ENCODE measurements around the gene EPS15.
"Not testable (repeated sequence)": the region's sequence is repeated elsewhere in the genome, so short reads cannot be mapped to it uniquely, and the experiment has no call there.

The EPS15 gene

GRCh38 chr1:51392241-51392640, 126.8 kb downstream of the EPS15 start:
- in situ Hi-C loops (cut with MboI; ENCODE audit: low sequenced_read_pairs): no loop called here

- in situ Hi-C loops (cut with MboI; ENCODE audit: low sequenced_read_pairs): not testable (repeated sequence)
These were observed 128.4 kb downstream of the EPS15 start for GRCh38 chr1:51390641-51391040.

DNA sequence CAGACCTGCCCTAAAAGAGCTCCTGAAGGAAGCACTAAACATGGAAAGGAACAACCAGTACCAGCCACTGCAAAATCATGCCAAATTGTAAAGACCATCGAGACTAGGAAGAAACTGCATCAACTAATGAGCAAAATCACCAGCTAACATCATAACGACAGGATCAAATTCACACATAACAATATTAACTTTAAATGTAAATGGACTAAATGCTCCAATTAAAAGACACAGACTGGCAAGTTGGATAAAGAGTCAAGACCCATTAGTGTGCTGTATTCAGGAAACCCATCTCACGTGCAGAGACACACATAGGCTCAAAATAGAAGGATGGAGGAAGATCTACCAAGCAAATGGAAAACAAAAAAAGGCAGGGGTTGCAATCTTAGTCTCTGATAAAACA, 131.8 kb downstream of the EPS15 start:
- in situ Hi-C loops (cut with MboI; ENCODE audit: low sequenced_read_pairs): not testable (repeated sequence)

GRCh38 chr1:51386259-51386658, 132.8 kb downstream of the EPS15 start:
- in situ Hi-C loops (cut with MboI; ENCODE audit: low sequenced_read_pairs): not testable (repeated sequence)

- in situ Hi-C loops (cut with MboI; ENCODE audit: low sequenced_read_pairs): no loop called here
These were observed 133.3 kb downstream of the EPS15 start for GRCh38 chr1:51385776-51386175.

GRCh38 chr1:51381964-51382363, 137.1 kb downstream of the EPS15 start:
- in situ Hi-C loops (cut with MboI; ENCODE audit: low sequenced_read_pairs): no loop called here

GRCh38 chr1:51380936-51381335, 138.1 kb downstream of the EPS15 start:
- in situ Hi-C loops (cut with MboI; ENCODE audit: low sequenced_read_pairs): no loop called here

DNA sequence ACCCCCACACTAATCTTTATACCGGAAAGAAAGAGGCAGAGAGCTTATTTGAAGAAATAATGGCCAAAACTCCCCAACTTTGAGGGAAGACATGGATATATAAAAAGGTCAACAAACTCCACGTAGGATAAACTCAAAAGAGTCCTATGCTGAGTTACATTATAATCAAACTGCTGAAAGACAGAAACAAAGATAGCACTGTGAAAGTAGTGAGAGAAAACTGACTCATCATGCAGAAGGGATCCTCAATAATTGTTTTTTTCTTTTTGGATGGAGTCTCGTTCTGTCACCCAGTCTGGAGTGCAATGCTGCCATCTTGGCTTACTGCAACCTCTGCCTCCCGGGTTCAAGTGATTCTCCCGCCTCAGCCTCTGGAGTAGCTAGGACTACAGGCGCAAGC, 140.2 kb downstream of the EPS15 start:
- in situ Hi-C loops (cut with MboI; ENCODE audit: low sequenced_read_pairs): no loop called here

DNA sequence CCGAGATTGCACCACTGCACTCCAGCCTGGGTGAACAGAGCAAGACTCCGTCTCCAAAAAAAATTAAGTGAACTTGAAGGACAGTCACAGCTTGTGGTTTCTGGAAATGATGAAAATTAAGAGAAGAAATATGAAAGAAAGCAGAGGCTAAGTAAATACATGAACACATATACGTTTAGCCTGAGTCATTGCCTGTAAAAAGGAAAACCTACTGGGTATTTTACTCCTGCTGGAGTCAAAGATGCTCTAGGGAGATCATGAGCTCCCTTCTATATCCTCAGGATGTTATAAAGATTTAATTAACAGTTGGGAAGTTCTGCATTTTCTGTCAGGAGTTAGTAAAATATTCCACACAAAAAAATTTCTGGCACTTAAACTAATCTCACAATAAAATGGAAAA, 145.2 kb downstream of the EPS15 start:
- in situ Hi-C loops (cut with MboI; ENCODE audit: low sequenced_read_pairs): no loop called here

DNA sequence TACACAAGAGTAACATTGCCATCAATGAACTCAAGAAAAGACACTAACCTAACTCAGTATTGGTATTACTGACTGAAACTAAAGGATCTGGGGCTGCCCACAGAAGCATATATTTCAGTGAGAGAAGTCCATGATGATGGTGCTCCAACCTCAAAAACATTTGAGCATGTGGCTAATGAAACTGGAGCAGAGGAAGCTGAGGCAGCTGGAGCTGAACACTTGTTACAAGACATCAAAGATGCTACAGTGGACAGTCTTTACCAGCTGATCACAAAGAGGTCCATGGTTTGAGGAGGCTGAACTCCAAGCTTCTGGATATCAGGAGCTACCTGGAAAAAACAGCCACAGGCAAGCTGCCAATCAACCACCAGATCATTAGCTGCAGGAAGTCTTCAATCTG, 146.5 kb downstream of the EPS15 start:
- in situ Hi-C loops (cut with MboI; ENCODE audit: low sequenced_read_pairs): no loop called here

- in situ Hi-C loops (cut with MboI; ENCODE audit: low sequenced_read_pairs): no loop called here
These were observed 149.9 kb downstream of the EPS15 start for GRCh38 chr1:51369171-51369570.

DNA sequence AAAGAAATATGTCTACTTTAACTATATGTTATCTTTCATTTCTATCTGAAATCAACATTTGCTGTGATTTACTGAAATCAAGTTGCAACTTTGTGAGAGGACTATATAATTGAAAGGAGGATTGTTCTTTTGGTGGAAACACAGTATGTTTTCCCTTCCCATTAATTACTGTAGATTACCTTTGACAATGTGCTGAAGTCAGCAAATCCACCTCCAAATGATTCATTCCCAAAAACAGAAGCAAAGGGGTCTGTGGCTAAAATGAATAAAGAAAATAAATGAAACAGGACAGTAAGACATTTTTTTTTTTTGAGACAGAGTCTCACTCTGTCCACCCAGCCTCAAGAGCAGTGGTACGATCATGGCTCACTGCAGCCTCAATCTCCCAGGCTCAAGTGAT, 153.3 kb downstream of the EPS15 start:
- in situ Hi-C loops (cut with MboI; ENCODE audit: low sequenced_read_pairs): no loop called here

DNA sequence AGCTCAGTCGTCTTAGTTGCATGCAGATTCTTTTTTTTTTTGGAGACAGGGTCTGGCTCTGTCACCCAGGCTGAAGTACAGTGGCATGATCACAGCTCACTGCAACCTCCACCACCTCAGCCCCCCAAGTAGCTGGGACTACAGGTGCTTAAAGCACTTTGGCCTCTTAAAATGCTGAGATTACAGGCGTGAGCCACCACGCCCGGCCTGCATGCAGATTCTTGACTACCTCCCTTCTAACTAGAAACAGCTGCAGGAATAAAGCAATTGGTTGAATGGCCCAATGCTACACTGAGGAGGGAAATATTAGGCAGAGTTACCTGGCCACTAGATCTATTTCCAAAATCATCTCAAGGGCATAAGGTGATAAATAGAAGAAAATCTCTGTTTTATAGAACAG, 159.2 kb downstream of the EPS15 start:
- in situ Hi-C loops (cut with MboI; ENCODE audit: low sequenced_read_pairs): no loop called here

DNA sequence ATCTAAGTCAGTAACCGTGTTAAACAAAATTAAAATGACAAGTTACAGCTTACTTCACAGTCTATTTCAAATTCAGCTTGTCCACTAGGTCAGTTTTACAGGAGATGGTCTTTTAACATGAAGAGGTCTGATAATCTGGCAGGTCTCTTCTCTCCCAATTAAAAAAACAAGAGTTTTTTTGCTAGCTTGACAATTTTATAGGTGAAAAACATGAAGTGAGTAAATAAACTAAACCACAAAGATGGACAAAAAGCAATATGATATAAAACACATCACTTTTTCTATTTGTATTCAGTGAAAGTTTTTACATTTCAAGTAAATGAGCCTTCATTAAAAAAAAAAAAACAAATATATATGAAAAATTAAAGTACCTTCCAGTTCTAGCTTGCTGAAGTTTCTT, 163.7 kb downstream of the EPS15 start:
- in situ Hi-C loops (cut with MboI; ENCODE audit: low sequenced_read_pairs): no loop called here

DNA sequence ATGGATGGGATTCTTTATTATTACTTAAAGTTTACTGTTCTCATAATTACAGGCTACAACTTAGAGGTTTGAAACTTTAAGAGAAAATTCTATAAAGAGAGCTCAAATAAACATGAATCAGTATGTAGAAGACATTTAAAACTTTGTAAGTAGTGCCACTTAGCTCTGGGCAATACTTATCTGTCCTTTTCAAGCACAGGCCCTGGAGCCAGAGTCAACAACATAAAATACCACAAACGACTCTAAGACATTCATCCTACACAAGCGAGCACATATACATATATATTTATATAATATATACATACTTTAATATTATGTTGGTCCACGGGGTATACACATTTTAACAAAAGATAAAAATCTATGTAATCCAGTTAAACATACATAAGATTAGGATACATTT, 164.7 kb downstream of the EPS15 start:
- in situ Hi-C loops (cut with MboI; ENCODE audit: low sequenced_read_pairs): no loop called here

DNA sequence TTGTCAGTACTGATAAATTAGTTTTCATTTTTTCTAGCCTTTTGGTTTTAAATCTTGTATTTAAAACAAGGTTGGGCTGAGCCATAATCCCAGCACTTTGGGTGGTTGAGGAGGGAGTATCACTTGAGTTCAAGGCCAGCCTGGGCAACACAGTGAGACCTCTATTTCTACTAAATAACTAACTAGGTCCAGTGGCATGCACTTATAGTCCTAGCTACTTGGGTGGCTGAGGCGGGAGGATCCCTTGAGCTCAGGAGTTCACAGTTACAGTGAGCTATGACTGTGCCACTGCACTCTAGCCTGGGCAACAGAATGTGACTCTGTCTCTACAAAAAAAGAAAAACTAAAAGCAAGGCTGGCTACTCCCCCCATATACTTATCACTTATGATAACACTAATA, 167.2 kb downstream of the EPS15 start:
- in situ Hi-C loops (cut with MboI; ENCODE audit: low sequenced_read_pairs): no loop called here

- in situ Hi-C loops (cut with MboI; ENCODE audit: low sequenced_read_pairs): no loop called here
These were observed 169.2 kb downstream of the EPS15 start for GRCh38 chr1:51349862-51350261.

DNA sequence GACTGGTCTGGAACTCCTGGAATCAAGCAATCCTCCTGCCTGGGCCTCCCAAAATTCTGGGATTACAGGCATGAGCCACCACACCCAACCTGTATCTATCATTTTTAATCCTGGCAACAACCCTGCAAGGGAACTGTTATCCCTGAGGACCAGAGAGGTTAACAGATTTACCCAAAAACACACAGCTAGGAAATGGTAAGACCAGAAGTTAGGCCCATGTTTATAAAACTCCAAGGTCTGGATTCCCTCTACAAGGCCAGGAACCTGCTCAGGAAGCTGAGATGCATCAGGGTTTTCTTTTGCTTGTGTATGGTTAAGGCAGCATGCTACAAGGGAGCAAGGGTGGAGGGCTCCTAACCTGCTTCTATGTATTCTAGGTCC, 170.9 kb downstream of the EPS15 start:
- in situ Hi-C loops (cut with MboI; ENCODE audit: low sequenced_read_pairs): no loop called here

- in situ Hi-C loops (cut with MboI; ENCODE audit: low sequenced_read_pairs): no loop called here
These were observed 171.5 kb downstream of the EPS15 start for GRCh38 chr1:51347398-51348146.

GRCh38 chr1:51346086-51346942, 172.8 kb downstream of the EPS15 start:
- in situ Hi-C loops (cut with MboI; ENCODE audit: low sequenced_read_pairs): no loop called here

DNA sequence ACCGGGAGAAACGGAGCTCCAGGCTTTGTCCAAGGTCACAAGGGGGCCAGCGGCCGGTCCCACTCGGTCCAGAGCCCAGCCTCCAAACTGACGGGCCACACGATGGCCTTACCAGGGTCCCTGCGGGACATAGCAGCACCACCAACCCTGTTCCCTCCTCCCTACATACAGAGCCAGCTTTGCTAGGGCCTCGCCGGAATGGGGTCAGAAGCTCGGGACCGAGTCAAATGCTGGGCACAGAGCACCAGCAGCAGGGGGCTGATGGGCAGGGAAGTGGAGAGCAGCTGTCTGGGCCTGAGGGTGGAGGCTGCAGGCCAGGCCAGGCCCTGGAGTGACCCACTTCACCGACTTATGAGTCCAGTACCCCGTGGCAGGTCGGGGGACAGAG, 173.8 kb downstream of the EPS15 start:
- in situ Hi-C loops (cut with MboI; ENCODE audit: low sequenced_read_pairs): no loop called here

DNA sequence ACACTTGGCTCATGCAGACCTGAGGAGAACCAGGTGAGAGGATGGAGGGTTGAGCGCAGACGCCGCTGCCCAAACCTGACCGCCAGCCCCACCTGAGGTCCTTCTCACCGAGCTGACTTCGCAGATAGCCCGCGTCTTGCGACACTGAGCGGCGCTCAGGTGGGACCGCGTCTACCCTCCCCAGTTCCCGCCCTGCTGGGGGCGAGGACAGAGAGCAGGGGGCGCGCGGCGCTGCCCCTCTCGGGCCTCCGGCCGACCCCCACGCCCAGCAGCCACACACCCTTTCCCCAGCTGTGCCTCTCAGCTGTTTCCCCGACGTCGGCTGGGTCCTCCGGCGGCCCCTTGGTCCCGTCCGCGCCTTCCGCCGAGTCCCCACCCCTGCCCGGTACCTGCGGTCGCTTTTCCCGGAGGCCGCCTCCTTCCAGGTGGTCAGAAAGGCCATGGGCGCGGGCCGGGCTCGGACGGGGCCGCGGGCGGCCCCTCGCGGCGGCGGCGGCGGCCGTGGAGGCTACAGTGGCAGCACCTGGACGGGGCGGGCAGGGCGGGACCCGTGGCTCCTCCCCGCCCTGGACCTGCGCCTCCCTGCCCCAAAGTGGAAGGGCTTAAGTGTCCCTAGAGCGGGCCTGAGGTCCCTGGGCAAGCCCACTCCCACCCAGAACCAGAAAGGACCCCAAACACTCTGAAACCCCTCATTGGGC, 174.3 kb downstream of the EPS15 start:
- in situ Hi-C loops (cut with MboI; ENCODE audit: low sequenced_read_pairs): no loop called here

All from HL-60/S4 (cell line).